GM12872 (cell line): ENCODE results near the gene NEDD1.
A peak's percentile ranks its signal among the peaks of the same experiment; 100 is the strongest.

Experiments
- TF ChIP-seq, protein P1 (sequence below): IDR thresholded peaks from 3 replicates; pipeline ENCODE4 v1.5.1; 2011; ENCODE audit warnings: low read depth, mild to moderate bottlenecking, low read length, moderate library complexity; ENCODE audit not compliant: insufficient read depth

The NEDD1 gene

DNA sequence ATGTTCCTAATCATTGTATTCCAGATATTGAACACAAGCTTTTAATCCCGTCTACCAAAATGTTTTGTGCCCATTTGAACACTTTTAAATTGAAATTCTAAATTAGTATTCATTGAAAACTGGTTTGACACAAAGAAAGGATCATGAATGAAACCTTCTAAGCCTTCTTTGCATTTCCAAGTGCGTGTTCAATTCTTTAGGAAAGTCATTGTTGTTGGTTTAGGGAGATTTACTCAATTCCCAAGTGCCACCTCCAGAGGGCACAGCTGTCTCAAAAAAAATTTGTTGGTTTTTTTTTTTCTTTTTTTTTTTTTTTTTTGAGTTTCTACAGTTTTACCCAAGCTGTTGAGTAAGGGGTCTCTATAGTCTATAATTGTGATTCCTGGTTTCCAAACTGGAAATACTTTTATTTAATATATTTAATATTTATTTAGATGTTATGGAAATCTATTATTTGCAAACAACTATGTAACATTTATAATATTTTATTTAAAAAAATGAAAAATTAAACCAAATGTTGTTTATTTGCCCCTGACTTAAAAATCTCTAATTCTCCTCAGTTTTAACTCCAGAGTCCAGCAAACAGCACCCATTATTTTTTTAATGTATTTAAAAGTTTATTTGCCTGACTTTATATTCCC lies 79.9 kb downstream of the NEDD1 start:
- TF ChIP-seq, protein P1, sequence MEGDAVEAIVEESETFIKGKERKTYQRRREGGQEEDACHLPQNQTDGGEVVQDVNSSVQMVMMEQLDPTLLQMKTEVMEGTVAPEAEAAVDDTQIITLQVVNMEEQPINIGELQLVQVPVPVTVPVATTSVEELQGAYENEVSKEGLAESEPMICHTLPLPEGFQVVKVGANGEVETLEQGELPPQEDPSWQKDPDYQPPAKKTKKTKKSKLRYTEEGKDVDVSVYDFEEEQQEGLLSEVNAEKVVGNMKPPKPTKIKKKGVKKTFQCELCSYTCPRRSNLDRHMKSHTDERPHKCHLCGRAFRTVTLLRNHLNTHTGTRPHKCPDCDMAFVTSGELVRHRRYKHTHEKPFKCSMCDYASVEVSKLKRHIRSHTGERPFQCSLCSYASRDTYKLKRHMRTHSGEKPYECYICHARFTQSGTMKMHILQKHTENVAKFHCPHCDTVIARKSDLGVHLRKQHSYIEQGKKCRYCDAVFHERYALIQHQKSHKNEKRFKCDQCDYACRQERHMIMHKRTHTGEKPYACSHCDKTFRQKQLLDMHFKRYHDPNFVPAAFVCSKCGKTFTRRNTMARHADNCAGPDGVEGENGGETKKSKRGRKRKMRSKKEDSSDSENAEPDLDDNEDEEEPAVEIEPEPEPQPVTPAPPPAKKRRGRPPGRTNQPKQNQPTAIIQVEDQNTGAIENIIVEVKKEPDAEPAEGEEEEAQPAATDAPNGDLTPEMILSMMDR: peak; percentile 51; the same call in 2 of the 3 replicates

GRCh38 chr12:96988919-96989318 lies 81.9 kb downstream of the NEDD1 start:
- TF ChIP-seq, protein P1: no peak

DNA sequence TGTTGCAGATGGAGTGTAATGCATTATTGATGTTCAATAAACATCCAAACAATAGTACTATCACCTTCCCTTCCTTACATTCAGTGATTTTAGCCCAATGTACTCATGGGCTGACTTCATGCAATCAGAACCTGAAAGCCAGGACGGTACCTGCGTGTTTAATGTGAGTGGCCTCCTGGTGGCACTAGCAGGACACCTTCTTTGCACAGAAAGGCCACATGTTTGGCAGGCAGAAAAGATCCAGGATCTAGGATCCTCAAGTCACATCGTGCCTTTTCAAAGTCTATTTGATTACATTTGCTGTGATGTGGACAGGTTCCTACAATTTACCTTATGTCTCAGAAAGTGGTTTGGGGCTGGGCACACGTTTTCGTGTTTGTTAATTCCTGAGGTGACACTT lies 82.9 kb downstream of the NEDD1 start:
- TF ChIP-seq, protein P1: peak; percentile 40; the same call in 2 of the 3 replicates

- TF ChIP-seq, protein P1: no peak
Measured at GRCh38 chr12:96994900-96995299, 87.8 kb downstream of the NEDD1 start.

GRCh38 chr12:96995861-96996260 lies 88.8 kb downstream of the NEDD1 start:
- TF ChIP-seq, protein P1: no peak

DNA sequence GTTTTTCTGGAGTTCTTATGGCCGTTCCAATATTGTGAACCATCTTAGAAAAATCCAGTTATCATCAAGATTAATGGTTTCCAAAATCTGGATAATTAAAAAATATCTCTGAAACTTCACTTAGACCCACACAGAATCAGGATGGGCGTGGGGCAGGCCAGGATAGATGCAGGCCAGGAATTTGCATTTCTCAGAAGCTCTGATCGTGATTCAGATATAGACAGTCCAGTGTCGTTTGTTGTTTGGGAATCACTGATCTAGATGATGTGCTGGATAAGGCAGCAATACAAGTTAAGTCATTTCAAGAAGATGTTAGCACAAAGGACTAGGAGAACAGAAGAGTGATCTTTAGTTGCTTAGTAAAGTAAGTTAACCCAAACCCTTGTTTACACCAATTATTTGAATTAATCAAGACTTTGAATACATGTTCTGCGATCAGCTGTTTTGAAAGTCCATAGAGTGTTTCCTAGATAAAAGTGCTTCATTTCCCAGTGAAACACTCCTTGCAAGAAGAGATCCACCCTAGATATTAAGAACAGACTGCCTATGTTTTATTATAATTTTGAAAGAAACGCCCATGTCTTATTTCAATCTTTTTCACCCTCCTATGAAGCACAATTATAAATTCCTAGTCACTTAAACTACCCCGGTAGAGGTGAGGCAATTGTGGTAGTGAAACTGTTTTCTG lies 90.9 kb downstream of the NEDD1 start:
- TF ChIP-seq, protein P1: no peak

- TF ChIP-seq, protein P1: no peak
Measured at GRCh38 chr12:97003276-97003675, 96.2 kb downstream of the NEDD1 start.
